GM18517 (cell line): ENCODE measurements around the gene MRPS23.

Source experiments
- ATAC-seq: cut with Tn5 transposase; IDR thresholded peaks from one replicate; pipeline ENCODE4 v1.9.1; 2021; ENCODE audit warnings: mild to moderate bottlenecking, moderate library complexity; ENCODE audit not compliant: unreplicated experiment

The MRPS23 gene

GRCh38 chr17:57849874-57850754, at the start of gene MRPS23:
Gene MRPS23, minus strand, starts transcription at chr17:57850044. Its CDS starts 34 bp downstream, at chr17:57850010.
- ATAC-seq: peak; percentile 89

- ATAC-seq: no peak
These were observed 49.5 kb upstream of the MRPS23 start for GRCh38 chr17:57899391-57899790.

GRCh38 chr17:57898487-57899311, 48.9 kb upstream of the MRPS23 start:
- ATAC-seq: no peak

GRCh38 chr17:57895382-57896060, 45.7 kb upstream of the MRPS23 start:
- no peak for ATAC-seq

GRCh38 chr17:57894848-57895247, 45.0 kb upstream of the MRPS23 start:
- ATAC-seq: no peak

- no peak for ATAC-seq
These were observed 43.2 kb upstream of the MRPS23 start for GRCh38 chr17:57892820-57893595.

- no peak for ATAC-seq
These were observed 42.4 kb upstream of the MRPS23 start for GRCh38 chr17:57892146-57892819.

- ATAC-seq: no peak
These were observed 41.0 kb upstream of the MRPS23 start for GRCh38 chr17:57890857-57891232.

- ATAC-seq: no peak
These were observed 40.3 kb upstream of the MRPS23 start for GRCh38 chr17:57889892-57890856.

- no peak for ATAC-seq
These were observed 39.4 kb upstream of the MRPS23 start for GRCh38 chr17:57889252-57889651.

- ATAC-seq: no peak
These were observed 38.7 kb upstream of the MRPS23 start for GRCh38 chr17:57888311-57889216.

GRCh38 chr17:57887161-57887560, 37.3 kb upstream of the MRPS23 start:
- no peak for ATAC-seq

- no peak for ATAC-seq
These were observed 36.2 kb upstream of the MRPS23 start for GRCh38 chr17:57886020-57886419.

- ATAC-seq: no peak
These were observed 35.5 kb upstream of the MRPS23 start for GRCh38 chr17:57885148-57885915.

GRCh38 chr17:57881783-57882351, 32.0 kb upstream of the MRPS23 start:
- ATAC-seq: no peak

- no peak for ATAC-seq
These were observed 31.3 kb upstream of the MRPS23 start for GRCh38 chr17:57881143-57881542.

GRCh38 chr17:57880086-57880456, 30.2 kb upstream of the MRPS23 start:
- no peak for ATAC-seq
